ENCODE results near the gene PDE6C.

PDE6C gene

DNA sequence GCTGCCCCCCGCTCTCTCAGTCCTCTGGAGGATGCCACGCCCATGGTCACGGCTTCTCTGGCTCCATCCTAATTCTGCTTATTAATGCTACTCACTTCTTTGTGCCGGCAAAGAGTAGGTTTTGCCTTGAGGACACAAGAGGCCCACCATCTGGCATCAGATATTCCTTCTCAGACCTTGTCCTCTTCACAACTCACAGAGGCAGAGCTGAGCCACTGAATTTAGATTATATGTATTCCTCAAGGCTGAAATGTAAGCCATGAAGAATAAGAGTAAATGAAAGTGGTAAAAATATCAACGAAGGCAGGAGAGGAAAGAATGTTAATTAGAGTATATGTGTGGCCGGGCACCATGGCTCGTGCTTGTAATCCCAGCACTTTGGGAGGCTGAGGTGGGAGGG lies 17.8 kb upstream of the PDE6C start:
- DNase-seq = no peak

DNA sequence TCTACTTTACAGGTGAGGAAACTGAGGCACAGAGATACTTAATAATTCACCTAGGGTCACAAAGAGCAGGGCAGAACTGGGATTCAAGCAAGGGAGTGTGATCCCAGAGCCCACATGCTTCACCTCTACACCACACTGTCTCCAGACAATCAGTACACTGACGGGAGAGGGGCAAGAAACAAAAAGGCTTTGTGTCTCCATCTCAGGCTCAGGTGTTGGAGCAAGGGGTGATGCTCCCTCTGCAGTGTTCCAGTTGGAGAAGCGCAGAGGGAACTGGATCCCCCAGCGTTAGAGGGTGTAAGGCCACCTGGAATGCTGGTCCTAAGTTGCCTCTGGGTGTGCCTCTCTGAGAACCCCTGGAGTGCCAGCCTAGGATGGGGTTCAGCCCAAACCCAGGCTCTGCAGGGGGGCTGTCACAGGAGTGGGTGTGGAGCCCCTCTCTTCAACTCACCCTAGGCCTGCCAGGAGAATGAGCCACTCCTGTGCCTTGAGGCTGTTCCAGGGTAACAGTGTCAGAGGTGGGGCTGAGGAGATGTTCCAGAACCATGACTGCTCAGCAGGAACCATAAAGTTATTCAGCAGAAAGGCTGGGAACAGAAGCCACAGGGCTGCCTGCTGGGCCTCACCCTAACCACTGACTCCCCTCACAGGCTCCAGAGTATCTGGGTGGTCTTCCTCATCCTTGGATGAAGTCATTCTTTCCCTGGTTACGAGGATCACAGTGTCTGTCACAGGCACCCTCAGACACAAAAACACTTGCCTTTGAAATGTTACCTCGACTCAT lies 16.8 kb upstream of the PDE6C start:
- DNase-seq = no peak

DNA sequence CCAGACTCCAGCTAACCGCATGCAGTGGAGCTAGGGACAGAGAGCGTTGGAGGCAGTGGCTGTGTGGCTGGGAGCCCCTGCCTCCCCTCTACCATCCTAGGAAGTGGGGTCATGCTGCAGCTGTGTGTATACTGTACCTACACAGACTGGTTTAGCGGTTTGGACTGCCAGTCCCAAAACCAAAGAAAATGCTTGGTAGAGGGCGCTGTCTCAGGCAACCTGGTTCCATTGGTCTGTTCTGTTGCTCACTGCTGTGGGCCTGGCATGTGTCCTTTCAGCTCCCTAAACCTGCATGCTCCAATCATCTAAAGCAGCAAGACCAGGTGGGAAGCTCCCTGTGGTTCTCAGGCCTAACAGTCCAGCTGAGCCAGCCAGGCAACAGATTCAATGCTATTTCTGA lies 15.8 kb upstream of the PDE6C start:
- no peak for DNase-seq

DNA sequence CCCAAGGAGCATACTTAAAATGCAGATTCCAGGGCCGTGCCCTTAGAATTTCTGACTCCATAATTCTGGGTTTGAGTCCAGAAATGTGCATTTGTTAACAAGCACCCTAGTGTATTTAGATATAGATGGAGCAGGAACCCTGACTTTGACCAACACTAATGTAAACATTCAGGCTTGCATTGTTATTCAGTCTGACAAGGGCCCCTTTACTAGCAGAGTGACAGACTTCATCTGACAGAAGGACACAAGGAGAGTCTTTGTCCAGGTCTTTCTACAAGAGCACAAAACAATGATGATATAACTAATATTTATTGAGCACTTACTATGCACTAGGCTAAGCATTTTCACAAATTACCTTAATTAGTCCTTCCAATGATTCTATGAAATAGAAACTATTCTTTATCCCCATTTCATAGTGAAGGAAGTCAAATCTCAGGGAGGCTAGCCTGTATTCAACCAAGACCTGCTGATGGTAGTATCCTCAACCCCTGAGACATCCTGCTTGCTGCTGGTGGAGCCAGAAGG lies 15.2 kb upstream of the PDE6C start:
- no peak for DNase-seq

DNA sequence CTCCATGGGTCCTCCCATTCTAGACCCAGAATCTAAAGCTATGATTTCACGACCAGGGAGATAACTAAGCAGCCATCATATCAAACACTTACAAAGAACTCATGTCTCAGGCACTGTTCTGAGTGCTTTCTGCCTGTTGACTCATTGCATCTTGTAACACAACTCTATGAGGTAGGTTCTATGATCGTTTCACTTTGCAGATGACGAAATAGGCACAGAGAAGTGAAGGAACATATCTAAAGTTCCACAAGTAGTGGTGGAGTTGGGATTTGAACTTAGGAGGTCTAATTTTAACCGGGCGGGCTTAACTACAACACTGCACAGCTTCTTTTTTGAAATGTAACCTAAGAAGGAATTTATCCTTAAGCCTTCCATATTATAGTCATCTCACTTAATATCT lies 14.2 kb upstream of the PDE6C start:
- peak in 3 of 4 experiments; percentile 15 to 30 (median 19) for DNase-seq

DNA sequence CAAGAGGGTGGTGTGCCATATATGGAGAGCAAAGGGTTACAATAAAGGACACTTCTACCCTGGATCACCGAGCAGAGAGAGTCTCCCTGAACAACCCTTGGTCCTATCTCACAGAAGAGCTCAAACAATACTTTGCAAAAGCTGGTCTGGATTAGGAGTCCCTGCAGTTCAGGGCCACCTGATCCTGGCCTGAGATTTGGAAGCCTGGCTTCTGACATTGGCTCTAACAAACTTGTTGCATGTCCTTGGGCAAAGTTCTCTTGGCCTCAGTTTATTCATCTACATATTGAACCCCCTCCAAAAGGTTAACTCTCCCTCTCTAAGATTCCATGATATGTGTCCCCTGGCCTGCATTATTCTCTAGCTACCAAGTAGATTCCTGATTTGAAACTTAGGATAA lies 13.0 kb upstream of the PDE6C start:
- no peak for DNase-seq

DNA sequence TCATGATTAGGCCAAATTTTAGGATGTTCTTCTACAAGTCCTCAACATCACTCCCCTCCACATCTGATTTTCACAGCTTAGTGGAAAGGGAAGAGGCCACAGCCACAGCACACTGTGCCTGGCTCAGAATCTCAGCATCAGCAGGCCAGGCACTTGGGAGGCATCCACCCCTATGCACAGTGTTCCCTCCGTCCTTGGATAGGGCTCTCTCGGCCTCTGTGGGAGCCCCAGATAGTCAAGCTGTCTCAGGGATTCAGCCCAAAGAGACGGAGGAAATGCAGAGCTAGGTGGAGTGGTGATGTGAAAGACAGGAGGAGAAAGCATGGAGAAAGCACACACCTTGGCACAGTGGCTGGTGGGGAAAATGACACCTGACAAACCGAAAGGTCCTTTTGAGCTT lies 12.6 kb upstream of the PDE6C start:
- DNase-seq = no peak

DNA sequence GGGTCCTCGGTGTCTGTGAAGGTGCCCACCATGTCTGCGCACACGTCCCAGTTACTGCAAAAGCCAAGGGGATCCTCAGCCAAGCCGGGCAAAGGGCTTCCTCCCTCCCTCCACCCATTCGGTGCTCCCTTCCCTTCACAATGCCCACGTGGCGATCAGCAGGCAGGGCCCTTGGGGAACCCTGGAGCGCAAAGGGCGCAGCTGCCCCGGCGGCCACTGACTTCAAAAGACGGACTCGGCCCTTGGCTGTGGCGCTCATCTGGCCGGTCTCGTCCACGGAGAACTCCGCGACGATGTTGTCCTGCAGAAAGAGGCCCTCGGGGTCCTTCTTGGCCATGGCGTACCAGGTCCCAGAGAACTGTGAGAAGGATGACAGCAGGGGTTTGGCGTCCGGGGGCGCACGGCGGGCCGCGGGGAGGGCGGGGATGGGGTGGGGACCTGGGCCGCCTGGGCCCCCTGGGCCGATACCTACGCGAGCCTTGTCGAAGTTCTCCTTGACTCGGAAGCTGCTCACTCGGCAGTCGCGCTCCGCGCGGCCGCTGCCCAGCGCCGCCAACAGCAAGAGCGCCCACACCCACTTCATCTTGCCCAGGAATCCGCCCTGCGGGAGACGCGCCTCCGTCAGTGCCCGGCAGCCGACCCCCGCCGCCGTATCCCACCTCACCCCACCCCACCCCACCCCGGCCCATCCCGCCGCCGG lies 11.7 kb upstream of the PDE6C start:
- peak in 2 of 4 experiments; percentile 36 to 51 for DNase-seq

DNA sequence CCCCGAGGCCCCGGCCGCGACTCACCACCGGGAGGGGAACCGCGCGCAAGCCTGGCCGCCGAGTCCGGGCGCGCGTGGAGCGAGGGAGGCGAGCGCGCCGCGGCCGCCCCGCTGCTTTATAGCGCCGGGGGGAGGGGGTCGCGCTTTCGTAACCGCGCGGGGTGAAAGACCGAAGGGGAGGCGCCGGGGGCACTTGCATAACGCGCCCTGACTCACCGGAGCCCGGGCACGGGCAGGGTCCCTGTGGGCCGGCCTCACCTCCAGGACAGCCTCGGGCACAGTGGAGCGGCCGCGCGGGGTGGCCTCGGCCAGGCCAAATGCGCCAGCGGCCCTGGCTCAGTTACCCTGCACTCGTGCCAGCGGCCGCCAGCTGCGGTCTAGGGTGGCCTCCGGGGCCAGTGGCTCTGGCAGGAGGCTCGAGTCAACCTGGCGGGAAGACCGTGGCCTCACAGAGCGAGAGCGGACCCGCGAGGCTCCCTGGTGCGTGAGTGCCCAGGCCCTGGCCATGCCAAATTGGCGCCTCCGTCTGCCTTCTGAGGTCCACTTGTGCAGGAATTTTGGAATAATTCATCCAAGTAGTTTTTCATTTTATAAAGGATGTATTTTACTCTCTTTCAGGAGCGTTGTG lies 11.1 kb upstream of the PDE6C start, which contains the start of gene RBP4:
Gene RBP4, minus strand, starts transcription at position 90 of the 628 bp plus-strand sequence. CDS start 207 bp downstream, outside the sequence.
- DNase-seq = peak in 2 of 4 experiments; percentile 30 to 52

DNA sequence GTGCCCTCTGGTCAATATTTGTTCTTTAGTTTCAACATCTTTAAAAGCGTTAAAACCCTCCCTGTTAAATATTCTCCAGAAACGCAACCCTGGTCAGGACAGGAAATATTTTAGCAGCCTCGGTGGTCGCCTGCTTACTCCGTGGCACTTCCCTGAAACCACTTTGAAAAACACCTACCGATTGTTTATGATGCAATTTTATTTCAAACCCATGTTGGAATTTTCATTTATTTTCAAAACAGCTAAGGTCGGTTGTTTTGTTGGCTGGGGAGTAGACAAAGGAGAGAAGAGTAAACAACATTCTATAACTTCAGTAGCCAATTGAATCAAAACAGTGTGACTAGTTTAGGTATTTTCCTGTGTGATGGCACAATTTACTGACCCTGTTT lies 10.6 kb upstream of the PDE6C start:
- no peak for DNase-seq

DNA sequence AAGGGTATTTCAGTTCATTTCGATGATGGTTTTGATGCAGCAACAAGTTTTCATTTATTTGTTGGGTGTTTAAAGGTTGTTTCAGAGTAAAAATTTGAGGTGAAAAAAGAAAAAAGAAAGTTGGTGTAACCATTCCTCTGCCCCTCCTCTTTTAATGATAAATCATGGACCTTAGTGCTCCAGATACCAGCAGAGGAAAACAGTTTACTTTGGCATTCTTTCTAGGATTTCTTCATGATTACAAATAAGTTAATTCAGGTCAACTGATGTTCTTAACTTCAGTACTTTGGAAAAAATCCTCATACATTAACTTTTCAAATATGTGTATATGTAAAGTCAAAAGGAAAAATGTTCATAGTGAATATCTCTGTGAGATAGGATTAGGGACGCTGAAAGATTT lies 9.3 kb upstream of the PDE6C start:
- no peak for DNase-seq

DNA sequence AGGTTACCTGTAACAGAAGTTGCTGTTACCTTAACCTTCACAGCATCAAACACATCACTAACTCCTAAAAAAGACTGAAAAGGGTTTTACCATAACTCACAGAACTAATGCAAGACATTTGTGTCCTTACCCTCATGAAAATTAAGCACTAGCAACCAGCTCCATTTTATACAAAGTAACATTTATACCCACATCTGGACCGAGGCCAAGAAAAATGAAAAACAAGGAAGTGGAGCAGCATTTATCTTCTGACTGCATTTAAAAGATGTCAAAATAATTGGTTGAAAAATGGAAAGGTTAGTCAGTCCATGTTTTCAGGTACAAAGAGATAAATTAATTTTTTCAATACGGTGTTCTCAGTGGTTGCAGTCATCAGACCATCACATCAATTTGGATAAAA lies 8.2 kb upstream of the PDE6C start:
- peak in 3 of 4 experiments; percentile 46 to 63 (median 47) for DNase-seq

DNA sequence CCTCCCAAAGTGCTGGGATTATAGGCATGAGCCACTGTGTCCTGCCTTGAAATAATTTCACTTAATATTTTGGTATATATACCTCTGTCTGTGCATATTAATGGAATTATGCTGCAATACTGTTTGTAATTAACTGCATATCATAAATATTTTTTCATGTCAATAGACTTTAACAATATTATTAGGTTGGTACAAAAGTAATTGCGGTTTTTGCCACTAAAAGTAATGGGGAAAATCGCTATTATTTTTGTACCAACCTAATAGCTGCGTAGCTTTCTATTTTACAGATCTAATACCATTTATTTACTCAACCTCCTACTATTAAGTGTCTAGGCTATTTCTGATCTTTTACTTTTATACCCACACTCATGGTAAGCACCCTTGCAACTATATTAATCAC lies 3.9 kb upstream of the PDE6C start:
- DNase-seq = no peak

DNA sequence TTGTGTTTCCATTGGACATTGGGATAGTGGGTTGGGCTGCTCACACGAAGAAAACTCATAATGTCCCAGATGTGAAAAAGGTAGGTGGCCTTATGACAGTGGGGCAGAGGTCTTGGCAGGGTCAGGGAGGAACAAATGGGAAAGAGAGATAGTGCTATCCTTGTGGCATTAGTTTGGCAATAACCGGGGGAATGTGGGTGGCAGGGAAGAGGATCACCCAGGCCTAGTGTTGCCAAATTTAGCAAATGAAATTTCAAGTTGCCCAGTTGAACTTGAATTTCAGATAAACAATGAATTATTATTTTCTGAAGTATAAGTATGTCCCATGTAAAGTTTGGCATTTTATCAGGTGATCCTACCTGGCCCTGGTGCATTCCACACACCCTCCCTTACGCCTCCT lies 789 bp downstream of the PDE6C start:
- peak in 3 of 4 experiments; percentile 34 to 55 (median 52) for DNase-seq

DNA sequence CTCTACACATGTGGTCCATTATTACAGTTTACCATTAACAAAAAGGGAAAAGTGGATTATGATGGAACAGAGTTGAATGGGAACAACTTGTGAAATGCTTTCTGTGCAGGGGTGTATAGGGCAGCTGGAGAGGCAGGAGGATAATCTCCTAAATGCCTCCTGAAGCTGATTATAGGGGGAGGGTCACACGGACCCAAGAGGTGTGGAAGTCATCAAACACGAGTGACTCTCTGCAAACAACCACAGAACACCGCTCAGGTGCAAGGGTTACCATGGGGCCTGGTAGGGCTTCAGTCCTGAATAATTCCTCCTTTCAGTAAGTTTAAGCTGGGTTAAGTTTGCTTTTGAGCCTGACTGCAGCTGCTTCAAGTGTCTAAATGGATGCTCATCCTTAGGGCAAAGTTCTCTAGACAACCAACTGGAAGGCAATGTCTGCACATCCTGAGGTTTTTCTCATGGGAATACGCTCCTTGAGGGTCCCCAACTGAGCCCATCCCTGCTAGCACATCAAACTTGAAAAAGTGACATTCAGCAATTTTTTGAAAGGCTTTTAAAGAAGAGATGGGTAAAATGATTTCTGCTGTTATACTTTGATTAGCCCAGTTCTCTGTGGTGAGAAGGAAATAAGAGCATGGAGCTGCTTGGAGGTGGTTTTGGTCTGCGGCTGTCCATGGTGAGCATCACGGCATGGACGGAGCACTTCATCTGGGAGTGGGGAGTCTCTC lies 1.9 kb downstream of the PDE6C start:
- no peak for DNase-seq

DNA sequence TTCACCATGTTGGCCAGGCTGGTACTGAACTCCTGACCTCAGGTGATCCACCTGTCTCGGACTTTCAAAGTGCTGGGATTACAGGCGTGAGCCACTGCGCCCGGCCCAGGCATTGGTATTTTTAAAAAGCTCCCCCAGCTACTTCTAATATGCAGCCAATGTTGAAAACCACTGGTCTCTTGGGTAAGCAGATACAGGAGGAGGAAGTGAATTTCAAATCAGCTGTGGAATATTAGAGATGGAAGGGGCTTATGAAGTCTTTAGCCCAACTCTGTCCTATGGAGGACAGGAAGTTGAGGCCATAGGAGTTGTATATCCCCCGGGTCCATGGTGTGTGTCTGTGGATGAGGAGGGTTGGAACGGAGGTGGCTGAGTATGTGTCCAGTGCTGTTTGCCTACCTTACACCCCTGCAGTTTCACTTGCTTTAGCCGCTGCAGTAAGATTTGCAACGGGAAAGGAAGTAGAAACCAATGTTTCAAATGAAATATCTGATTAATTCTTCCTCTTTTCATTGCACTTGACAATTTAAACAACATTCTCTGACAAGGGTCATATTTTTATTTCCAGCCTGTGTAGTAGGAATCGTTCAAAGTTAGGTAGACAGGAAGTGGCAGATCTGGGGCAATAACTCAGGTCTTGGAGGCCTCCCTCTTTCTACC lies 3.4 kb downstream of the PDE6C start:
- DNase-seq = peak; percentile 22 to 67 (median 42)

DNA sequence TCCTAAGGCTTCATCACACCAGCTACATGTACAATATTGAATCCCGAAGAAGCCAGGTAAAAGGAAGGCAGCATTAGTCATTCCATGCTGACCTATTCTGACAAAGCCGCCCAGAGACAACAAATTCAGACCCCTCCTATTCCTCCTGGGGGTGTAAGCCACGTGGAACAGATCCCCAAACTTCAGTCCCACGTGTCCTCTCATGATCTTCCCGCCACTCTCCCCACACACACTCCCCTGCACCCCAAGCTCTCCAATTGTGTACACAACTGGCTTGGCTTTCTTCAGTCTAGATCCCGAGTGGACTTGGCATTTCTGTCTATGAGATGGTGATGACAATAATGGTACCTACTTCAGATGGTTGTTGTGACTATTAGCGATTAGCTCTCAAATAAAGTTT lies 8.6 kb downstream of the PDE6C start:
- DNase-seq = no peak

DNA sequence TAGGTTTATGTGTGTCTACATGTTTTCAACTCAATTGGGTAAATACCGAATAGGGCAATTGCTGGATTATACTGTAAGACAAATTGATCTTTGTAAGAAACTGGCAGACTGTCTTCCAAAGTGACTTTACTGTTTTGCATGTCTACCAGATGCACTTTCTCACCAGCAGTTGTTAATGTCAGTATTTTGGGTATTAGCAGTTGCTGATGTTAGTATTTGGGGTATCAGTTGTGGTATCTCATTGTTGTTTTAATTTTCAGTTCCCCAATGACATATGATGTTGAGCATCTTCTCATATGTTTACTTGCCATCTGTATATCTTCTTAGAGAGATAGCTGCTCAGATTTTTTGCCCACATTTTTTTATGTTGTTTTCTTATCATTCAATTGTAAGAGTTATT lies 10.6 kb downstream of the PDE6C start:
- DNase-seq = no peak

DNA sequence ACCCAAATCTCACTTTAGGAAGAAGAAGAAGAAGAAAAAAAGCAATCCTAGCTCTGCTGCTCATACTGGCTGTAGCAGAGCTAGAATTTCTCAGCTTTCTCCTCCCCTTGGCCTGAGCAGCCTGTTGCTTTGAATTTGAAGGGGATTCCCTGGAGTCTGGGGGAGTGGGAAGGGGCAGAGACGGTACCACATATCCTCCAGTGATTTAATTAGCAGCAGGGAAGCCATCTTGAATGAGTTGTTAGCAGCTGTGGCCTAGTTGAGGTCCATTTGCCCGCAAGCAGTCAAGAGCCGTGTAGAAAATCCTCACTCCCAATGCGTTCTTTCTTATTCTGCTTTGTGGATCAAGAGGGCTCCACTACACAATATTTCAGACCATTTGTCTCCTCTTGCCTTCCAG lies 16.5 kb downstream of the PDE6C start:
- no peak for DNase-seq

DNA sequence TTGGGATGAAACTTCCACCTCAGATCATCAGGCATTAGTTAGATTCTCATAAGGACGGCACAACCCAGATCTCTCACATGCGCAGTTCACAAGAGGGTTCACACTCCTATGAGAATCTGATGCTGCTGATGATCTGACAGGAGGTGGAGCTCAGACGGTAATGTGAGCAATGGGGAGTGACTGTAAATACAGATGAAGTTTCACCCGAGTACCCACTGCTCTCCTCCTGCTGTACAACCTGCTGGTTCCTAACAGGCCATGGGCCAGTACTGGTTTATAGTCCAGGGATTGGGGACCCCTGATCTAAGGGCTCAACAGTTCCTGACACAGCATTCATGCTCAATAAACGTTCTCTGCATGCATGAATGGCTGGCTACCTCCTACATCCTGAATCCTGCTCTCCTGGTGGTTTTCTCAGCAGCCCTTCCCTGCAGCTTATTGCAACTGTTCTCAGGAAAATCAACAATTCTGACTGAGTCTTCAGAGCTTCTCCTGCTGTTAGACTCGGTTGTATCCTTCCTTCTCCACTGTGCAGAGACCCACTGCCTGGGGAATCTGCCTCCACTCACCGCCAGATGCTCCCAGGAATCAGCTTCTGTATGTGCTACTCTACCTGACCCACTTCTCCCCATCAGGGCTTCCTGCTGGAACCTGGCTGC lies 17.4 kb downstream of the PDE6C start:
- DNase-seq = no peak

All from suppressor macrophage (primary cell).